GM19324 (cell line): Measurements from ENCODE around the gene SRPK2.
"Not testable (repeated sequence)": the region's sequence is repeated elsewhere in the genome, so short reads cannot be mapped to it uniquely, and the experiment has no call there.

Experiments
- ATAC-seq: cut with Tn5 transposase; IDR thresholded peaks from one replicate; pipeline ENCODE4 v1.9.1; 2021; ENCODE audit warnings: mild to moderate bottlenecking, moderate library complexity; ENCODE audit not compliant: unreplicated experiment, low FRiP score

The SRPK2 gene

DNA sequence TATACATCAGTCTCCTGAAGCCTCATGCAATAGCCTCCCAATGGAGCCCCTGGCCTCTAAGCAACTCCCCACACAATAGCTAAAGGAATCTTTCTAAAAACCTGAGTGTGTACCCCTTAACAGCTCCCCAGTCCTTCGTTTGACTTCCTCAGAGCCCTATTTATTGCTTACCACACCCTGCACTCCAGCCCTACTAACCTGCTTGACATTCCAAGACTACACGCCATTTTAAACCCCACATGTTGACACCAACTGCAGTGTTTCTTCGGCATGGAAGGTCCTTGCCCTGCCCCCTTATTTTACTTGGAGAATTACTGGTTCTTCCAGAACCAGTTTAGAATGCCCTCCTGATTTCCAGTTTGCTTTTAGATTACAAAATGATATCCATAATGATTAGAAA is 10.8 kb downstream of the SRPK2 start:
- no peak for ATAC-seq

DNA sequence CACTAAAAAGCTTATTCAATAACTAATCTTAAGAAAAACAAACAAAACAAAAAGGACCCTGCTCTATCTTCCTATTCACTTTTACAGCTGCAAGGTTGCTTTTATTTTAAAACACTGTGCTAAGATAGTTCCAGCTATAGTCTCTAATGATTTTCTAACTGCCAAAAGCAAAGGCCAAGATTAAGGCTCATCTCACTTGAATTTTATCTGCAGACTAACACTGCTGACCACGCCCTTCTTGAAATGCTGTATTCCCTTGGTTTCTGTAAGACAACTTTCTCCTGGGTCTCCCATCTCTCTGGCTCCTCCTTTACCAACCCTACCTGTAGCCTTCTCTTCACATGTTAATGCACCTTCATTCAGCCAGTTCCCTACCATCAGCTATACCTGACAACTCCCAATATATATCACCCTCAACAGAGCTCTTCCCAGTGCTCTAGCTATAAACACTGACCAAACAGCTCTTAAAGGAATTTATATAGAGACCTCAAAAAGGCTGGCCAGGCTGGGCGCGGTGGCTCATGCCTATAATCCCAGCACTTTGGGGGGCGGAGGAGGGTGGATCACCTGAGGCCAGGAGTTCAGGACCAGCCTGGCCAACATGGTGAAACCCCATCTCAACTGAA is 11.7 kb downstream of the SRPK2 start:
- ATAC-seq, result no peak

DNA sequence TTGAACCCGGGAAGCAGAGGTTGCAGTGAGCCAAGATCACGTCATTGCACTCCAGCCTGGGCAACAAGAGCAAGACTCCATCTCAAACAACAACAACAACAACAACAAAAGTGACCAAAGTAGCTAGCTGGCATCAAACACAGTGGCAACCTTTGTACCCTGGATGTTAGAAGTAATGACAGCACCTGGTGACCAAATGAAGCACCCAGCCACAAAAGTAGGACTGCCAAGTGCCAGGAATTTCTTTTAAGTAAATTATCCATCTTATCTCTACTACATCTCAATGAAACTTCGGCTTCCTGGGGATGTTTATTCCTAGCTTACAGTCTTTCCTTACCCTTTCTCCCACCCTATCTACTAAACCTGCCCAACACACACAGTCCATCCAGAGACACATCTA is 18.8 kb downstream of the SRPK2 start:
- ATAC-seq, result no peak

DNA sequence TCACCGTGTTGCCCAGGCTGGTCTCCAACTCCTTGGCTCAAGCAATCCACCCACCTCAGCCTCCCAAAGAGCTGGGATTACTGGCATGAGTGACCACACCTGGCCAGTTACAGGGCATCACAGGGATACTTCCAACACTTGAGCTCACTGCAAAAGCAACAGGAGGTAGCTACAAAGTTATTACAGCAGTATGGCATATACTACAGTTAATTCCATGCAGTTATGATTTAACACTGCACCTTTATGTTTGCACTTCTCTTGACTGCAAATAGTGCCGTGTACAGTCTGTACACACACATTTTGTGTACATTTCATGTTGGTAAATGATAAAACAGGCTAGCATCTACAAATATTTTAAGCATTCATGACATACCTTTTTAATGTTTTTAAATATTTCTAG is 21.3 kb downstream of the SRPK2 start:
- no peak for ATAC-seq

DNA sequence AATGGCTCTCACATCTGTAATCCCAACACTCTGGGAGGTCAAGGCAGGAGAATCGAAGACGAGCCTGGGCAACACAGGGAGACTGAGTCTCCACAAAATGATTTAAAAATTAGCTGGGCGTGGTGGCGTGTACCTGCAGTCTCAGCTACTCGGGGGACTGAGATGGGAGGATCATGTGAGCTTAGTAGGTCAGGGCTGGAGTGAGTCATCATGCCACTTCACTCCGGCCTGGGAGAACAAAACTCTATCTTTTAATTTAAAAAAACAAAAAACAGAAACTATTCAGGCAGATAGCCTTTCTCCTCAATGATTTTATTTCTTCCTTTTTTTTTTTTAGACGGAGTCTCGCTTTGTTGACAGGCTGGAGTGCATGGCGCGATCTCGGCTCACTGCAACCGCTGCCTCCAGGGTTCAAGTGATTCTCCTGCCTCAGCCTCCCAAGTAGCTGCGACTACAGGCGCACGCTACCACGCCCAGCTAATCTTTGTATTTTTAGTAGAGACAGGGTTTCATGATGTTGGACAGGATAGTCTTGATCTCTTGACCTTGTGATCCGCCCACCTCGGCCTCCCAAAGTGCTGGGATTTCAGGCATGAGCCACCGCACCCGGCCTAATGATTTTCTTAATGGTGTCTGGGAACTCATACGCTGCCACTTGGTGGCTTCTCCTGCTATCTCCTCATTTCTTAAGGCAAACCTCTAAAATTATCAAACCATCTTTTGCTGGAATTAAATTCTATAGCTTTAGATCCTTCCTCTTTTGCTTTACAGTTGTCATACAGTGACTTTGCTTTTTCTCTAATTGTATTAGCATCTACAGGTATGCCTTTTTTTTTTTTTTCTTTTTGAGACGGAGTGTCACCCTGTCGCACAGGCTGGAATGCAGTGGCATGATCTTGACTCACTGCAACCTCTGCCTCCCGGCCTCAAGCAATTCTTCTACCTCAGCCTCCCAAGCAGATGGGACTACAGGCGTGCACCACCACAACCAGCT is 22.9 kb downstream of the SRPK2 start:
- no peak for ATAC-seq

DNA sequence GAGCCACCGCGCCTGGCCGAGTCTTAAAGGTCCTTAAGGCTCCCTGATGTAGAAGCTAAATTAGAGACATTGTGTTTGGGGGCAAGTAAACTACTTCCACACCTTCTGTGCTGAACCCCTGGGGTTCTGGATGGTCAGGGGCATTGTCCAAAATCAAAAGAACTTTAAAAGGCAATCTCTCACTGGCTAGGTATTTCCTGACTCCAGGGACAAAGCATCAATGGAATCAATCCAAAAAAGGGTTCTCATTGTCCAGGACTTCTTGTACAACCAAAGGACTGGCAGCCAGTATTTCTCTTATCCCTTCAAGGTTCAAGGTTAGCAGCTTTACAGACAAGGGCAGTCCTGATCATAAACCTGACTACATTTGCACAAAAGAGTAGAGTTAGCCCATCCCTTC is 24.0 kb downstream of the SRPK2 start:
- no peak for ATAC-seq

DNA sequence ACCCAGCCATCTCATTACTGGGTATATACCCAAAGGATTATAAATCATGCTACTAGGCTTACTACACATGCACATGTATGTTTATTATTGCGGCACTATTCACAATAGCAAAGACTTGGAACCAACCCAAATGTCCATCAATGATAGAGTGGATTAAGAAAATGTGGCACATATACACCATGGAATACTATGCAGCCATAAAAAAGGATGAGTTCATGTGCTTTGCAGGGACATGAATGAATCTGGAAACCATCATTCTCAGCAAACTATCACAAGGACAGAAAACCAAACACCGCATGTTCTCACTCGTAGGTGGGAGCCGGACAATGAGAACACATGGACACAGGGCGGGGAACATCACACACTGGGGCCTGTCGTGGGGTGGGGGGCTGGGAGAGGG is 25.1 kb downstream of the SRPK2 start:
- not testable (repeated sequence) for ATAC-seq

DNA sequence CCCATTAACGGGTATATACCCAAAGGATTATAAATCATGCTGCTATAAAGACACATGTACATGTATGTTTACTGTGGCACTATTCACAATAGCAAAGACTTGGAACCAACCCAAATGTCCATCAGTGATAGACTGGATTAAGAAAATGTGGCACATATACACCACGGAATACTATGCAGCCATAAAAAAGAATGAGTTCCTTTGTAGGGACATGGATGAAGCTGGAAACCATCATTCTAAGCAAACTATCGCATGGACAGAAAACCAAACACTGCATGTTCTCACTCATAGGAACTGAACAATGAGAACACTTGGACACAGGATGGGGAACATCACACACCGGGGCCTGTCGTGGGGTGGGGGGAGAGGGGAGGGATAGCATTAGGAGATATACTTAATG is 26.0 kb downstream of the SRPK2 start:
- ATAC-seq, result not testable (repeated sequence)

DNA sequence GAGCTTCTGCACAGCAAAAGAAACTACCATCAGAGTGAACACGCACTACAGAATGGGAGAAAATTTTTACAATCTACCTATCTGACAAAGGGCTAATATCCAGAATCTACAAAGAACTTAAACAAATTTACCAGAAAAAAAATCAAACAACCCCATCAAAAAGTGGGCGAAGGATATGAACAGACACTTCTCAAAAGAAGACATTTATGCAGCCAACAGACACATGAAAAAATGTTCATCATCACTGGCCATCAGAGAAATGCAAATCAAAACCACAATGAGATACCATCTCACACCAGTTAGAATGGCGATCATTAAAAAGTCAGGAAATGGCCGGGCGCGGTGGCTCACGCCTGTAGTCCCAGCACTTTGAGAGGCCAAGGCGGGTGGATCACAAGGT is 26.7 kb downstream of the SRPK2 start:
- not testable (repeated sequence) for ATAC-seq

DNA sequence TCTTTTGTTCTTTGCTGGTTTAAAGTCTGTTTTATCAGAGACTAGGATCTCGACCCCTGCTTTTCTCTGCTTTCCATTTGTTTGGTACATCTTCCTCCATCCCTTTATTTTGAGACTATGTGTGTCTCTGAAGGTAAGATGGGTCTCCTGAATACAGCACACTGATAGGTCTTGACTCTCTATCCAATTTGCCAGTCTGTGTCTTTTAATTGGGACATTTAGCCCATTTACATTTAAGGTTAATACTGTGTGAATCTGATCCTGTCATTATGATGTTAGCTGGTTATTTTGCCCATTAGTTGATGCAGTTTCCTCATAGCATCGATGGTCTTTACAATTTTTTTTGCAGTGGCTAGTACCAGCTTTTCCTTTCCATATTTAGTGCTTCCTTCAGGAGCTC is 28.6 kb downstream of the SRPK2 start:
- ATAC-seq, result not testable (repeated sequence)

DNA sequence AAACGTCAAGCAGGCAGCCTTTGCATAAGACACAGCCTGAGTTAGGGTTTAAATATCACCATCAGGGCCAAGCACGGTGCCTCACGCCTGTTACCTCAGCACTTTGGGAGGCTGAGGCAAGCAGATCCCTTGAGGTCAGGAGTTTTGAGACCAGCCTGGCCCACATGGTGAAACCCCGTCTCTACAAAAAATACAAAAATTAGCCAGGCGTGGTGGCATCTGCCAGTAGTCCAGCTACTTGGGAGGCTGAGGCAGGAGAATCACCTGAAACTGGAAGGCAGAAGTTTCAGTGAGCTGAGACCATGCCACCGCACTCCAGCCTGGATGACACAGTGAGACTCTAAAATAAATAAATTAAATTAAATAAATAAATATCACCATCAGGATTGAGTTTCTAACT is 33.0 kb downstream of the SRPK2 start:
- ATAC-seq, result no peak

DNA sequence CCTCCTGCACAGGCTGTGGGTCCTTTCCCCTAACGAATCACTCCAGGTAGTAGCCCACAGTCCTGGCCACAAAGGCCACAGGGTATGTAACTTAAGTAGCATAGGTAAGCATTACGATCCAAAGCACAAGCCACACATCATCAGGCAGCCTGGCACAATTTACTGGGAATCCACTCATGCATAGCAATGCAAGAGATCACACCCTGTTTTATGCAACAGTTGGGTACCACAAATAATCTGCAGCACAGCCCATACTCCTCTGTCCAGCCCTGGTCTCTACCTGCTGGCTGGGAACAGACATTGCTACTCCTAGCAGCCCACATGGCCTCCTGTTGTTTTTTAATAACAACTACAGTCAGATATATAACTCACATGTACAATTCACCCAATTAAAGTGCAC is 34.3 kb downstream of the SRPK2 start:
- no peak for ATAC-seq

DNA sequence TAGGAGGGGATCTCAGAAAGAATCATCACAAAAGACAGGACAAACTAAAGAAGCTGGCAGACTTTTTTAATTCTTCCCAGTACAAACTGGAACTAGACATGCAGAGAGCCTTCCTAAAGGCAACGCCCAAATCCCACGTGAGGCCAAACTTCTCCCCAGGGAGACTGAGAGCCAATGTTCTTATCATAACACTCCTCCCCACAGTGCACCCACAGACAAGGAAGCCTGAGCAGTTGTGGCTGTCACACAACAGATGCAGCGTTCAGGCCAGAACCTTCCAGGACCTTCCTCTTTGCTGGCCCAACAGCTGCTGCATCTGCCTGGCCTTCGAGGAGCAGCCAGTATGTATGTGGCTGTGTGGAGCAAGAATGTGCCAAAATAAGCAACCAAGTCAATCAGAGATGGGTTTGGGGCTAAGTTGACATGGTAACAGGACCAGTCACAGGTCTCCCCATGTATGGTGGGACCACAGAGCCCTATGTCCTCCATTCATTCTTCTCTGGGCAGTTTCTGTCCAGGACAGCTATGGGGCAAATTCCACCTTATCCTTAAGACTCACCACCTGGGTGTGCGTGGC is 34.9 kb downstream of the SRPK2 start:
- ATAC-seq, result no peak

DNA sequence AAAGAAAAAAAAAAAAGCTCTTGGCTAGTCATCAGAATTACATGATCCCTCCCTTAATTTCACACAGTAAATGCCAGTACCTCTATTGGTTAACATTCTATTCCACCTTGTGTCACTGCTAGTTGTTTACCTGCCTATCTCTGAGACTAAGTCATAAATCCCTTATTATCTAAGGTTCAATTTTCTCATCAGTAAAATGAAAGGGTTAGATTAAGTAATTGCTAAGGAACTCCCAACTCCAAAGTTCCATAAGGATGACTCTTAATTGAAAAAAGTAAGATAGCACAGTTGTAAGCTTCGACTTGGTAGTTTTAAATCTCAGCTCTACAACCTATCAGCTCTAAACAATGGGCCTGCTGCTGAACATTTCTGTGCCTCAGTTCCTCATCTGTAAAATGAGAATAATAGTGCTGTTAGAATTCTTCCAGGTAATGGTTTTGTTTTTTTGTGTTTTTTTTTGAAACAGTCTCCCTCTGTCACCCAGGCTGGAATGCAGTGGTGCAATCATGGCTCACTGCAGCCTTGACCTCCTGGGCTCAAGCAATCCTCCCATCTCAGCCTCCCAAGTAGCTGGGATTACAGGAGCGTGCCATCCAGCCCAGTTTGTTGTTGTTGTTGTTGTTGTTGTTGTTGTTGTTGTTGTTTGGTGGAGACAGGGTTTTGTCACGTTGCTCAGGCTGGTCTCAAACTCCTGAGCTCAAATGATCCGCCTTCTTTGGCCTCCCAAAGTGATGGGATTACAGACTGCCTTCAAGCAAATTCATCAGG is 35.6 kb downstream of the SRPK2 start:
- ATAC-seq, result no peak

DNA sequence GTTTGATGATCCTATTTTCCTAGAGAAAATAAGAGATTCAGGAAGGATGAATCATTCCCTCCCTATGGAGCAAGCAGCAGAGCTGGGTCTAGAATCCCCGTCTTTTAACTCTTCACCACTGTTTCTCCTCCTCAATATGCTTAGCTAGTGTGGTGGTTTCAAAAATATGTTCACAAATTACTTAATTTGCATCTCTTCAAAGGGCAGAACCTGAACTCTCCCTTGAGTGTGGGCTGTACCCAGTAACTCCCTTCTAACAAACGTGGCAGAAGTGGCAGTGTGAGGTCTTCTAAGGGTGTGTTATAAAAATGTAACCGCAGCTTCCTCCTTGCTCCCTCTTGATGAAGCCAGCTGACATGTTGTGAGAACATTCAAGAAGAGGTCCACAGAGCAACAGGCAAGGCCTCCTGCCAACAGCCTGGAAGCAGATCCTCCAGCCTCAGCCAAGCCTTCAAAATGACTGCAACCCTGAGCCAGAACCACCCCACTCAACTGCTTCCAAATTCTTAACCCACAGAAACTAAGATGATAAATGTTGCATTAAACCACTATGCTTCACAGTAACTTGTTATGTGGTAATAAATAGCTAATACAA is 36.6 kb downstream of the SRPK2 start:
- ATAC-seq, result peak; percentile 93

DNA sequence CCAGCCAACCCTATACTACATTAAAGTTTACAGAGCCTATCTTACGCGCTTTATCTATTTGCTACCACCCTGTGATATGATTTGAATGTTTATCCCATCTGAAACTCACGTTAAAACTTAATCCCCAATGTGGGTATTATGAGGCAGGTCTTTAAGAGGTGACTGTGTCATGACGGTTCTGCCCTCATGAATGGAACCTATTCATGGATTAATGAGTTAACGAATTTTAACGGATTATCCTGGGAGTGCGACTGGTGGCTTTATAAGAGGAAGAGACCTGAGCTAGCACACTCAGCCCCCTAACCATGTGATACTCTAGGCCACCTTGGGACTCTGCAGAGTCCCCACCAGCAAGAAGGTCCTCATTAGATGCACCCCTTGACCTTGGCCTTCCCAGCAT is 37.8 kb downstream of the SRPK2 start:
- ATAC-seq, result no peak

DNA sequence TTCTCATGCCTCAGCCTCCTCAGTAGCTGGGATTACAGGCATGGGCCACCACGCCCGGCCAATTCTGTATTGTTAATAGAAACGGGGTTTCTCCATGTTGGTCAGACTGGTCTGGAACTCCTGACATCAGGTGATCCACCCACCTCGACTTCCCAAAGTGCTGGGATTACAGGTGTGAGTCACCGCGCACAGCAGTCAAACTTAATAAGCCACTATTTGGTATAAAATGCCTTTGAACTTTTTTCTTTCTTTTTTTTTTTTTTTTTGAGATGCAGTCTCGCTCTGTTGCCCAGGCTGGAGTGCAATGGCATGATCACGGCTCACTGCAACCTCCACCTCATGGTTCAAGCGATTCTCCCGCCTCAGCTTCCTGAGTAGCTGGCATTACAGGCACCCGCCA is 40.5 kb downstream of the SRPK2 start:
- not testable (repeated sequence) for ATAC-seq

DNA sequence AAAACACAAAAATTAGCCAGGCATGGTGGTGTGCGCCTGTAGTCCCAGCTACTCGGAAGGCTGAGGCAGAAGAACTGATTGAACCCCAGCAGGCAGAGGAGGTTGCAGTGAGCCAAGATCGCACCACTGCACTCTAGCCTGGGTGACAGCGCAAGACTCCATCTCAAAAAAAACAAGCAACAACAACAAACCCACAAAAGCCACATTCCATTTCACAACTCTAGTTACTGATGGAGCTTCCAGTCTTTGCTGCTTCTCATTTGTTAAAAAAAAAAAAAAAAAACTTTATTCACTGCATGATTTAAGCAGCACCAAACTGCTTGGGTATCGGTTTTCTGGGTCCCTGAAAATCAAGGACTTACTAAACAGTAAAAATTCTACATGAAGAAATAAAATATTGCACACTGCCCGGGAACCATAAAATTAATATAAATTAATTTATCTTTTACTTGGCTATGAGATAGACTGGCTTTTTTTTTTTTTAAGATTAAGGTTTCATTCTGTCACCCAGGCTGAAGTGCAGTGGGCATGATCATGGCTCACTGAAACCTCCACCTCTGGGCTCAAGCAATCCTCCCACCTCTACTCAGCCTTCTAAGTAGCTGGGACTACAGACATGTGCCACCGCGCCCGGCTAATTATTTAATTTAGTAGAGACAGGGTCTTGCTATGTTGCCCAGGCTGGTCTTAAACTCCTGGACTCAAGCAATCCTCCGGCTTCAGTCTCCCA is 42.0 kb downstream of the SRPK2 start:
- no peak for ATAC-seq

DNA sequence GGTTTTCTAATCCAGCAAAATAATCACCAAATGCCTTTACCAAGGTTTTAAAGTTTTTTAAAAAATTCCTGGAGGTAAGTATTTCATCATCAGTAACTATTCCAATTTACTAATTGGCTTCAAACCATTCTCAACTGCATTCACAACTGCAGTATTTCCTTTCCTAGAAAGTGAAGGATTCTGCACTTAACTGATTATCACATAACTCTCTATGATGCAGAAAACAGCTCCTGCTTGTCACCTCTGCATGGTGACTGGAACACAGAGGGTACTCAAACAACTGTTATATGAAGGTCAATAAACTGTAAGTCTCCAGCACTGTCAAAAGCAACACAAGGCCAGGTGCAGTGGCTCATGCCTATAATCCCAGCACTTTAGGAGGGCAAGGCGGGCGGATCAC is 42.6 kb downstream of the SRPK2 start:
- ATAC-seq, result no peak

DNA sequence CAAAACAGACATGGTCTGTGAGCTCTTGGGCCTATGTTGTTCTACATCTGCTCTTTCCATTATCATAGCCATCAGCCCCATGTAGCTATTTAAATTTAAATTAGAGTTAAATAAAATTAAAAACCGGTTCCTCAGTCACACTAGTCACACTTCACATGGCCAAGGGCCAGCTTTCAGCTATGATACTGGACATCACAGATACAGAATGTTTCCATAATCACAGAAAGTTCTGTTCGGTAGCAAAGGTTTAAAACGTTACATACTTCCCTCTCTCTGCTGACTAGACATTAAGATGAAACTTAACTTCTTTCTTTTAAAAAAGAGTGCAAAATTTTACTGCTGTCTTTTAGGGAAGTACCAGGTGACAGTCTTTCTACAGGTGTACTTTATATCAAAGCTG is 43.0 kb downstream of the SRPK2 start:
- ATAC-seq, result no peak
